ENCODE measurements around the gene PXT1. TPM values are rescaled to one million over a fixed set of nuclear protein-coding genes. Genes with fewer than 3 reads are reported as not detected.

Gene PXT1
- polyA plus RNA-seq, 3 donors: 0.13 to 0.31 (median 0.24) TPM

- H3K27ac ChIP-seq (ENCODE audit: low read depth in 1 of 2, low read length in 2 of 2): no peak overlapping the region
- no peak overlapping the region for H3K4me3 ChIP-seq (replicated peaks in 1 of 3; ENCODE audit: low read depth in 2 of 3, low read length in 3 of 3)
- H3K9me3 ChIP-seq (replicated peaks in 1 of 2; ENCODE audit: control insufficient read depth in 1 of 2, insufficient read depth in 1 of 2, low read length in 2 of 2): no peaks in the 10 kb centered on the region
- H3K36me3 ChIP-seq (replicated peaks in 1 of 2; ENCODE audit: control insufficient read depth in 1 of 2, insufficient read depth in 2 of 2, low read length in 2 of 2): no peaks in the 10 kb centered on the region
- Mint-ChIP-seq H3K27ac (no peak overlapping the region), H3K4me1 (peaks cover 24% of the 10 kb centered on the region), H3K4me3 (no peak overlapping the region), H3K36me3 (peaks cover 3 to 8% of the 10 kb centered on the region in 2 donors), H3K9me3 (peaks cover 0 to 6% (median 3%) of the 10 kb centered on the region in 7 donors), H3K27me3 (ENCODE audit: low read depth in 3 of 3) (peaks cover 23 to 54% (median 48%) of the 10 kb centered on the region in 3 donors)
- no peak overlapping the region for H3K9ac ChIP-seq (ENCODE audit: insufficient read depth, low read length, poor library complexity, severe bottlenecking)
- no peaks in the 10 kb centered on the region for H4K20me1 ChIP-seq (ENCODE audit: insufficient read depth, low read length)
- no peak overlapping the region for H3K4me2 ChIP-seq (replicated peaks; ENCODE audit: extremely low read depth, low read length, poor library complexity, severe bottlenecking)
- no peak for TF ChIP-seq CTCF (IDR thresholded peaks at IDR 0.05)
- no peak overlapping the region for H2AFZ ChIP-seq (ENCODE audit: insufficient read depth, low read depth, low read length, poor library complexity, severe bottlenecking)
- intact Hi-C loops (cut with micrococcal nuclease): no loop called here
- peaks cover 18 to 24% of the 10 kb centered on the region in 2 donors for H3K4me1 ChIP-seq (ENCODE audit: control insufficient read depth in 1 of 2, insufficient read depth in 2 of 2, low read length in 2 of 2)
- DNase-seq: no peak
- H3K27me3 ChIP-seq (ENCODE audit: control insufficient read depth in 2 of 2, insufficient read depth in 2 of 2, low read length in 2 of 2): peaks cover 9 to 36% of the 10 kb centered on the region in 2 donors
- H3K79me2 ChIP-seq (ENCODE audit: insufficient read depth, low read length): no peaks in the 10 kb centered on the region
Measured at GRCh38 chr6:36389353-36389752, 53.3 kb downstream of the PXT1 start.

GRCh38 chr6:36387440-36388303 is 55.0 kb downstream of the PXT1 start, which contains the start of gene ETV7:
TSS of gene ETV7 (minus strand) at chr6:36387669. CDS start at chr6:36387541, 128 bp downstream.
- H3K27ac ChIP-seq (ENCODE audit: low read depth in 1 of 2, low read length in 2 of 2): peak within 1 kb of the TSS in 1 of 2 donors; percentile 69
- WGBS (ENCODE audit: insufficient coverage): under 1% methylated on average over 60 of the region's 65 CpGs
- intact Hi-C loops (cut with micrococcal nuclease): no loop called here
- H3K9ac ChIP-seq (ENCODE audit: insufficient read depth, low read length, poor library complexity, severe bottlenecking): peak within 1 kb of the TSS; percentile 66
- H3K79me2 ChIP-seq (ENCODE audit: insufficient read depth, low read length): no peaks in the 10 kb centered on the region
- TF ChIP-seq CTCF (IDR thresholded peaks at IDR 0.05): no peak
- Mint-ChIP-seq H3K36me3 (peaks cover 8% of the 10 kb centered on the region in 2 donors), H3K27me3 (ENCODE audit: low read depth in 3 of 3) (peaks cover 19 to 52% (median 48%) of the 10 kb centered on the region in 3 donors), H3K27ac (peak within 1 kb of the TSS; percentile 50 to 89 (median 76)), H3K9me3 (peaks cover 0 to 6% (median 3%) of the 10 kb centered on the region in 7 donors), H3K4me1 (peaks cover 27% of the 10 kb centered on the region), H3K4me3 (peak within 1 kb of the TSS; percentile 98 to 100)
- no peaks in the 10 kb centered on the region for H3K36me3 ChIP-seq (replicated peaks in 1 of 2; ENCODE audit: control insufficient read depth in 1 of 2, insufficient read depth in 2 of 2, low read length in 2 of 2)
- peaks cover 9 to 36% of the 10 kb centered on the region in 2 donors for H3K27me3 ChIP-seq (ENCODE audit: control insufficient read depth in 2 of 2, insufficient read depth in 2 of 2, low read length in 2 of 2)
- H2AFZ ChIP-seq (ENCODE audit: insufficient read depth, low read depth, low read length, poor library complexity, severe bottlenecking): peak within 1 kb of the TSS; percentile 100
- peak within 1 kb of the TSS; percentile 70 to 99 (median 76) for H3K4me3 ChIP-seq (replicated peaks in 1 of 3; ENCODE audit: low read depth in 2 of 3, low read length in 3 of 3)
- peak within 1 kb of the TSS; percentile 100 for H3K4me2 ChIP-seq (replicated peaks; ENCODE audit: extremely low read depth, low read length, poor library complexity, severe bottlenecking)
- no peaks in the 10 kb centered on the region for H4K20me1 ChIP-seq (ENCODE audit: insufficient read depth, low read length)
- DNase-seq: peak; percentile 38 to 56 (median 54)
- H3K9me3 ChIP-seq (replicated peaks in 1 of 2; ENCODE audit: control insufficient read depth in 1 of 2, insufficient read depth in 1 of 2, low read length in 2 of 2): no peaks in the 10 kb centered on the region
- H3K4me1 ChIP-seq (ENCODE audit: control insufficient read depth in 1 of 2, insufficient read depth in 2 of 2, low read length in 2 of 2): peaks cover 18 to 24% of the 10 kb centered on the region in 2 donors
